M059J (cell line): ENCODE measurements around the gene ADAM17. TPM values are rescaled to one million over a fixed set of nuclear protein-coding genes. Genes with fewer than 3 reads are reported as not detected.
A peak's percentile ranks its signal among the peaks of the same experiment; 100 is the strongest.
"Not testable (repeated sequence)": the region's sequence is repeated elsewhere in the genome, so short reads cannot be mapped to it uniquely, and the experiment has no call there.

Source experiments
- DNase-seq: peaks from one replicate; pipeline ENCODE4 v3.0.0-alpha.2; 2012; ENCODE audit warnings: low read depth
- total RNA-seq: library from RNA; depleted of rRNA; stranded (reverse); fragments of >200 nt; shearing (Covaris generic); gene quantifications from 2 replicates; pipeline ENCODE4 v1.2.3, GENCODE V29; 2014; rRNA removed

The ADAM17 gene
- 27.6 and 34.0 TPM in 2 replicates for total RNA-seq

DNA sequence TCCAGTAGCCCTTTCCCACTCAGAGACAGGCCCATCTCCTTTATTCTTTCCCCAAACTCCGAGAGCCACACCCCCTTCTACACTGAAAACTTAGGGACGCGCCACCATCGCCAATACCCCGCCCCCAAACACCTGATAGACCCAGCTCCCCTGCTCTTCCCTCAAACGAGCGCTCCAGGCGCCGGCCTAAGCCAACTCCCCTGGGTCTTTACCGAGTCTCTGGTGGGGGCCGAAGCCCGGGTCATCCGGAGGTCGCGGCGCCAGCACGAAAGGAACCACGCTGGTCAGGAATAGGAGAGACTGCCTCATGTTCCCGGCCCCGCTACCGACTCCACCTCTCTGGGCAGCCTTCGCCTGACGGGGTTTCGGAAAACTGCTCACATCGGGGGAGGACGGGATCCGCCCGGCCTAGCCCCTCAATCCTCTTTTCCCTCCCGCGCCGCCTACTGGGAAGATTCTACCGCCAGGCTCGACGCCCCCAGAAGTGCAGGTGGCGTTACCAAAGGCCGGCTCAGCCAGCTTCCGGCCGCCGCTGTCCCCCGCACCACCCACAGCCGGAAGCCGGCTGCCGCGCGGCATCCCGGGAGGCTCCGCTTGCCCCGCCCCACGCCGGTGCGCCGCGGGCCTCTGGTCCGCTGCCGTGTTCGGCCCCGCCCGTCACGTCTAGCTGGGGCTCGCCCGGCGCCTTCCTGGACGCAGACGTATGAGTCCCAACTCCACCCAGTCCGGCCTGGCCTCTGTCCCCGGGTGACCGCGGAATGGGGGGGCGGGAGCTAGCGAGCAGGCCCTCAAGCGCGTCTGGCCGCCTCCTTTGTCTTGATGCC, at the start of gene ADAM17:
TSS of gene ADAM17 (minus strand) at position 534 of the 824 bp plus-strand sequence. CDS start at position 309, 225 bp downstream.
- peak; percentile 94 for DNase-seq

DNA sequence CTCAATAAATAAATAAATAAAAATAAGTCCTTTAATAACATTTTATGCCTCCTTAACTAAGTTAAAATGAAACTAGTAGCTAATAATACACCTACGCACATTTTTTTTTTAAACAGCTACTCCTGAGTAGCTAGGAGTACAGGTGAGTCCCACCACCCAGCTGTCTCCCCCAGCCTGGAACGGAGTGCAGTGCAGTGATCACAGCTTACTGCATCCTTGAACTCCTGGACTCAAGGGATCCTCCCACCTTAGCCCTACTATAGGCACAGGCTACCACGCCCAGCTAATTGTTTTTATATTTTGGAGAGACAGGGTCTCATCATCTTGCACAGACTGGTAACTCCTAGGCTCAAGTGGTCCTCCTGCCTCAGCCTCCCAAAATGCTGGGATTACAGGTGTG, 46.8 kb upstream of the ADAM17 start:
- no peak for DNase-seq

DNA sequence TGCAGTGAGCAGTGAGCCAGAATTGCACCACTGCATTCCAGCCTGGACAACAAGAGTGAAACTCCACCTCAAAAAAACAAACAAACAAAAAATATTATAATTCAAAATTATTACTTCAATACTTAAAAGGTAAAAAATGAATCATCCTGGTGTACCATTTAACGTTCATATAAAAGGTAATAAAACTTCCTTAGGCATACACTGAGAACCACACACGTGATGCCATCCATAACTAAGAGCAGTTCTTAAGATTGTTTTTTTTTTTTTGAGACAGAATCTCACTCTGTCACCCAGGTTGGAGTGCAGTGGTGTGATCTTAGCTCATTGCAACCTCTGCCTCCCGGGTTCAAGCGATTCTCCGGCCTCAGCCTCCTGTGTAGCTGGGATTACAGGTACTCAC, 45.8 kb upstream of the ADAM17 start:
- DNase-seq: no peak

DNA sequence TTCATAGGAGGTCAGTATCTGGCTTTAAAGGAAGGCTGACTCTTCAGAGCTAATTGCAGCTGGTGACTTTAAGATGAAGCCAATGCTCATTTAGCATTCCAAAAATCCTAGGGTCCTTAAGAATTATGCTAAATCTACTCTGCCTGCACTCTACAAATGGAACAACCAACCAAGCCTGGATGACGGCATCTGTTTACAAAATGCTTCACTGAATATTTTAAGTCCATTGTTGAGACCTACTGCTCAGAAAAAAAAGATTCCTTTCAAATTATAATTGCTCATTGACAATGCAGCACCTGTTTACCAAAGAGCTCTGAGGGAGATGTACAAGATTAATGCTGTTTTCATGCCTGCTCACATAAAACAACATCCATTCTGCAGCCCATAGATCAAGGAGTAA, 43.8 kb upstream of the ADAM17 start:
- DNase-seq: no peak

DNA sequence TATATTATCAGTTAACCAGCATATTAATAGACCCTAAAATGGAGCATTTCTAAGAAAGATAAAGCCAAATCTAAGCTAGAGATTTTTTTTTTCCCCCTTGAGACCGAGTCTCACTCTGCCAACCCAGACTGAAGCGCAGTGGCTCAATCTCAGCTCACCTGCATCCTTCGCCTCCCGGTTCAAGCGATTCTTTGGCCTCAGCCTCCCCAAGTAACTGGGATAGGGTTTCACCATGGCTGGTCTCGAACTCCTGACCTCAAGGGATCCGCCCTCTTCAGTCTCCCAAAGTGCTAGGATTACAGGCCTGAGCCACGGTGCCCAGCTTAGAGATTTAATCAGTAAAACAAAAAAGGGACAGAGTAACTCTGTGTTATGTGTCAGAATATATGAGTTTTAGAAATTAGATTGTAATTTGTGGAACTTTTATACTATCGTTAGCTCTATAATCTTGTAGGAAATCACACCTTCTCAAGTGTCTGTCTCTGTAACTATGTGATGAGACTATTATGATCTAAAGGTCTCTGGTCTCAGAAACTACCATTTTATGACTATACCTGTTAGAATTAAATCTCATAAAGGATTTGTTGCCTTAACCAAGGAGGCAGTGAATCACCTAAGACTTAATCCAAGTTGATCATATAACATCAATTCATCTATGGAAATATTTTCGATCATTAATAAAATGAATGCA, 41.1 kb upstream of the ADAM17 start:
- no peak for DNase-seq

DNA sequence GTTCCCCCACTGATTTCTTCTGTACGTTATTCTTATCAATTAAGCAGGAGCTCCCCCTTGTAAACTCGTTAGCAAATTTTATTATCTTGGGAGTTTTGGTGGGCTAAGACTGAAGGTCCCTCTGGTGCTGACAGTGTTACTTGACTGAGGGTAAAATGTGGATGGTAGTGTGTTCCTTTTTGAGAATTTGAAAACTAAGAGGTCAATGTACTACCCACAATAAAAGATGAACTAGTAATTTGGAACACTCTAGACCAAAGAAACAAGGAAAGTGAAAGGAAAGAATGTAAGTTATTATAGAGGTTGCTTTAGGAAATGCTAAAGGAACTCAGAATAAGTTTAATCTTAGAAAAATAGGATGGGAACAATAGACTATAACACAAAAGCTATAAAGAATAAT, 40.1 kb upstream of the ADAM17 start:
- DNase-seq: no peak

DNA sequence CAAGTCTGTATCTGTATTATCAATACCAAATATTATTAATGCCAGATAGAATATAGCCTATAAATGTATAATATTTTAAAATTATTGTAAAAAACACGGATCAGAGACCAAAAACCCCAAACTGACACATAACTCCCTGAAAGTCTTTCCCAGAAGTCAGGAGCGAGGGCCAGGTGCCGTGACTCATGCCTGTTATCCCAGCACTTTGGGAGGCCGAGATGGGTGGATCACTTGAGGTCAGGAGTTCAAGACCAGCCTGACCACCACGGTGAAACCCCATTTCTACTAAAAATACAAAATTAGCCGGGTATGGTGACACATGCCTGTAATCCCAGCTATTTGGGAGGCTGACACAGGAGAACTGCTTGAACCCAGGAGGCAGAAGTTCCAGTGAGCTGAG, 39.6 kb upstream of the ADAM17 start:
- peak; percentile 76 for DNase-seq

DNA sequence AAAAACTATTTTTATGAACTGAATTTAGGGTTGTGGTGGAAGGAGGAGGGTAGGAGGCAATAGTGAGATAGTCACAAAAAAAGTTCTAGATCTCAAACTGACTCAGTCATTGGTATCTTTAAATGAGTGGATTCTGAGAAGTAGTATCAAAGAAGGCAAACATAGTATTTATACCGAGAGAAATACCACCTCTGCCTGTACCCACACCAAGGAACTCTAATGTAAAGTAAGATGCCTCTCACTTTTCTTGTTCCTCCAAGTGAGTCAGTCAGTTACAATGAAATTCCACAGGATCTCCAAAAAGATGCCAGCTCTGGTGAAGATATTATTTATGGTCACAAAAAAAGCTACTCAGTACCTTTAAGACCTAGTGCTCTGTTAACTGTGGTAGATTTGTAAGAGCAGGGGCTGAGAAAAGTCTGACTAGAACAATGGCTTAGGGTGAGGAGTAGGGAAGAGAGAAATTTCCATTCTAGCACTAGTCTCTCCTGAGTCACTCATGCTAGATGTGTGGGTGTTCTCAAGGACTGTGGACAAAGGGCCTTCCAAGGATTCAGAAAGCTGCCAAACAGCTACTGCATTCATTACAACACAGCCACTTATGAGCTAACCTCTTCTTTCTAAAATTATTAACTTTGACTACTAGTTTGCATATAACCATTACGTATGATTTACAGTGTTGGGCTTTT, 38.9 kb upstream of the ADAM17 start:
- DNase-seq: peak; percentile 85

DNA sequence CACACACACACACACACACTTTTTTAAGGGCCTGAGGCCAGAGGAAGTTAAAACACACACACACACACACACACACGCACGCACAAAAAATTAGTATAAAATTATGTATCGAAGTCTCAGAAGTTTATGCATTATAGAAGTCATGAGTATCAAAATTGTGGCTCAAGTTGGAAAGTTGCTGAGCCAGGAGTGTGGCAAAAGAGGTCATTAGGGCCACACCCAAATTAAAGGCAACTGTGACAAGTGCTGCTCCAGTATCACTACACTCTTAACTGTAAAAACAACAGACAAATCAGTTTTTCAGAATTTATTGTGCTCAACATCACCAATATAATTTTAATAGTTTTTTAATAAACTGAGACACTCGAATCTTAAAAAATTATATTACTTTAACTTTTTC, 38.3 kb upstream of the ADAM17 start:
- DNase-seq: no peak

DNA sequence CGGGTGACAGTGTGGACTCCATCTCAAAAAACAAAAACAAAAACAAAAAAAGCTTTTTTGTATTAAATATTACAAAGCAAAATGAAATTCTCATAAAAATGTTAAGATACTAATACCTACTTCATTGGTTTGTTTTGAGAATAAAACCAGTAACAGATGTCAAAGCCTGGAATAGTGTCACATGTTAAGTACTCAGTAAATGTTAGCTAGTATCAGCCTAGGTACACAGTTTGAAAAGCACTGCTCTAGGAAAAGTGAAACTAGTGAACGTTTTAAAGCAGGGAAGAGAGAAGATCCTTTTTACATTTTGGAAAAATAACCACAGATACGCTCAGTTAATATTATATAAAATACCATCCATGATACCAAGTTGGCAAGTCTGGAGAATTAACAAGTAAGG, 37.1 kb upstream of the ADAM17 start:
- no peak for DNase-seq

DNA sequence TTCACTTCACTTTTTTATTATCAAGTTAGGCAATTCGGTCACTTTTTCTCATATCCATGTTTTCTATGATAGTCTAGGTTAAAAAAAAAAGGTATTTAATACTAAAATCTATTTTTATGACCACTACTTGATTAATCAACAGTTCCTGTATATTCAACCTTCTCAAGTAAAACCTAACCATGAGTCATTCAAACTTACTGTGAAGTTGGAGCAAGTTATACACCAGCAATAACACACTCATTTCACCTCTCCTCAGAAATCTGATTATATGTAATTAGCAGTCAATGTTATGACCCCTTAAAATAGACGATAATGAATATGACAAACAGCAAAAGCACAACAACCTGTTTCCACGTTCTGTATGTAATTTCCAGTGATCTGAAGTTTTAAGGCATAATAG, 35.0 kb upstream of the ADAM17 start:
- no peak for DNase-seq

DNA sequence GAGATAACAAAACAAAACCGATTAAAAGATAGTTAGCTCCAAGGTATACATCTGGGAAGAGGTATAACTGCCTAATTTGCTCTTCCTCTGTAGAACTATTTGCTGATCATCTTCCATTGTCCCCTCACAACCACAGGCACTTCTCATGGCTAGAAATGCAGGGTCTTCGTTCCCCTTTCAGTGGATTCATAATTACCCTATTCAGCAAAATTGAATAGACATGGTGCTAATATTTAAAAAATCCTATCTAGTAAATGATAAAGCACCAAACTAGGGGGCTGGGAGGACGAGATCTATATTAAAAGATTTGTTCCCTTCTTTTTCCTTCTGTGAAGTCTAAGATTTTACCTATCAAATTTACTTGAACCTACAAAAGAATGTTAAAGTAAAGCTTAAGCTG, 30.8 kb upstream of the ADAM17 start:
- no peak for DNase-seq

DNA sequence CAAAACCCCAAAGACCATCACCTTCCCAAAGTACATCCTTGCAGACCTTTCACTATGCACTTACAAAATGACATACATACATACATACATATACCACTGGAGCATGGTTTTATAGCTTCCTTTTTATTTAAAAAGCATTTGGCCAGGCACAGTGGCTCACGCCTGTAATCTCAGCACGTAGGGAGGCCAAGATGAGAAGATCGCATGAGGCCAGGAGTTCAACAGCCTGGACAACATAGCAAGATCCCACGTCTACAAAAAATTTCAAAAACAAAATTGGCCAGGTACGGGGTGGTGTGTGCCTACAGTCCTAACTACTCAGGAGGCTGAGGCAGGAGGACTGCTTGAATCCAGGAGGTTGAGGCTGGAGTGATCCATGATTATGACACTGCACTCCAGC, 29.9 kb upstream of the ADAM17 start:
- no peak for DNase-seq

DNA sequence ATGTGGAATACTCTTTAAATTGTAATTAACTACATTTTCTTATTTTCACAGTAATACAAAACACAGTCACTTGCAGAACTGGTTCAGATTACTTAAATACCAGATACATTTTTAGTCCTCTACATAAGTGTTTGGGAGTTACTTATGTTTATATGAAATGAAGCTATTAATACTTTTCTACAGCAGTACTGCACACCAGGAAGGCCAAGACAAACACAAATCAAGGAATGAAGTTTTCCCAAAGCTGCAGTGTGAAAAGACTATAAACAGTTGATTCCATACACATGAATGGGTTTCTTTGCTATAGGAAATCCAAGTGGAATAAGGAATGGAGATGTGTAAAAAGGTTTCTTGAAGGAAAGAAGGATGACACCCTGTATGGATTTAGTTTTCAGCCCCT, 29.3 kb upstream of the ADAM17 start:
- DNase-seq: not testable (repeated sequence)

DNA sequence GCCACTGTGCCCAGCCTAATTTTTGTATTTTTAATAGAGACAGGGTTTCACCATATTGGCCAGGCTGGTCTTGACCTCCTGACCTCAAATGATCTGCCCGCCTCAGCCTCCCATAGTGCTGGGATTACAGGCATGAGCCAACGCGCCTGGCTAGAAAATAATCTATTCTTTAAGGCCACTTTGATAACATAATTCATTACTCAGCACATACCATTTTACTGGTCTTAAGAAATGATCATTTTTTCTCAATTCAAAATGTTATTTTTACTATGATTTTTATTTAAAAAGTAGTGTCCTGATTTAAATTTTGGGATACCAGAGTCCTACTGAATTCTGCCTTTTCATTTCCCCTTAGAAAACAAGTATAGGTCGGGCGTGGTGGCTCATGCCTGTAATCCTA, 27.0 kb upstream of the ADAM17 start:
- no peak for DNase-seq

DNA sequence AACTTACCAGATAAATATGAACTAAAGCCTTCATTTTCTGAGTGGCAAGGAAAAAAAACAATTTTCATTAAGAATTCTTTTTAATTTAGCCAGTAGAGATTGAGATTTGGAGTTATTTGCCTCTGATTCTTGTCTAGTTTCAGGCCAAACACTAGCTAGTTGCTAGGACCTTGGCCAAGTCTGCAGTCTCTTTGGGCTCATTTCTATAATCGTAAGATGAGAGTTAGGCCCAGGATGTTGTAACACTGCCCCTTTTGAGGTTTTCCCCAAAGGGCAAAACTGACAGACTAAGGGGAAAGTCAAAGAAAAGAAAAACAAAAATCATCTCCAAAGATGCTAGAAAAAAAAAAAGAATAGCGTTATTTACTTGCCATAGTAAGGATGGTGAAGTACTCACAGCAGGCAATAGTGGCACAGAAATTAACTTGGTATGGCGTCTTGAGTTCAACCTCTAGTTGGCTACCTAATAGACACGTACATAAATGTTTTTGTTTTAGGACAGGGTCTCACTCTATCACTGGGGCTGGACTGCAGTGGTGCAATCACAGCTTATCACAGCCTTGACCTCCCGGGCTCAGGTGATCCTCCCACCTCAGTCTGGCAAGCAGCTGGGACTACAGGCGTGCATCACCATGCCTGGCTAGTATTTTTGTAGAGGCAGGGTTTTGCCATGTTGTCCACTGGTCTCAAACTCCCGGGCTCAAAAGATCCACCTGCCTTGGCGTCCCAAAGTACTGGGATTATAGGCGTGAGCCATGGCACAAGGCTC, 23.0 kb upstream of the ADAM17 start:
- DNase-seq: no peak

DNA sequence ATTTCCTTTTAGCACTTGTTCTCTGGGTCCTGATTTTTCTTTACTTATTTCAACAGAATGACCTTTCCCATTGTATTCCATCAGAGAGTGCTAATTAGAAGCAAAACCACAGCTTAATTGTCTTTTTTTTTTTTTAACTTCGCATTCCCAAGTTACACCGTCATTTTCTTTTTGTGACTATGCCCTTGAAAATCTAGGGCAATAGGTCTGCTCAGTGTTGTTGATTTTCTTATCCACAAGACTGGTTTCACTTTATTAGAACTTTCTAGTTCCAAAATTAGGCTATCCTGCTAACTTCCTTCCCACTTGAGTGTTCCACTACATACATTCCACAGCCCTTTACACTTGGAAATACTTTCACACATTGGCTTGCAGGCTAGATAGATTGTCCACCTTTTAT, 18.7 kb upstream of the ADAM17 start:
- DNase-seq: no peak

DNA sequence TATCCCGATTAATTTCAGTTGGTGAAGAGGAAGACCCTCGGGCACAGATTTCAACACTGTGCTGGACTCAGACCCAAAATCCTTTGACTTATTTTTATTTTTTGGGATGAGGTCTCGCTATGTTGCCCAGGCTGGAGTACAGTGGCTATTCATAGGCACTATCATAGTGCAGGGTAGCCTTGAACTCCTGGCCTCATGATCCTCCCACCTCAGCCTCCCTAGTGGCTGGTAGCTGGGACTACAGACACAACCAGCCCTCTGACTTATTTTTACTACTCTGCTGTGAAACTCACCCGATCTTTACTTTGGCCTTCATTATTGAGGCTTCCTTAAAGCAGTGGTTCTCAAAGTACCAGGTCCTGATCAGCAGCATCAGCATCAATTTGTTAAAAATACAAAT, 18.2 kb upstream of the ADAM17 start:
- DNase-seq: no peak

DNA sequence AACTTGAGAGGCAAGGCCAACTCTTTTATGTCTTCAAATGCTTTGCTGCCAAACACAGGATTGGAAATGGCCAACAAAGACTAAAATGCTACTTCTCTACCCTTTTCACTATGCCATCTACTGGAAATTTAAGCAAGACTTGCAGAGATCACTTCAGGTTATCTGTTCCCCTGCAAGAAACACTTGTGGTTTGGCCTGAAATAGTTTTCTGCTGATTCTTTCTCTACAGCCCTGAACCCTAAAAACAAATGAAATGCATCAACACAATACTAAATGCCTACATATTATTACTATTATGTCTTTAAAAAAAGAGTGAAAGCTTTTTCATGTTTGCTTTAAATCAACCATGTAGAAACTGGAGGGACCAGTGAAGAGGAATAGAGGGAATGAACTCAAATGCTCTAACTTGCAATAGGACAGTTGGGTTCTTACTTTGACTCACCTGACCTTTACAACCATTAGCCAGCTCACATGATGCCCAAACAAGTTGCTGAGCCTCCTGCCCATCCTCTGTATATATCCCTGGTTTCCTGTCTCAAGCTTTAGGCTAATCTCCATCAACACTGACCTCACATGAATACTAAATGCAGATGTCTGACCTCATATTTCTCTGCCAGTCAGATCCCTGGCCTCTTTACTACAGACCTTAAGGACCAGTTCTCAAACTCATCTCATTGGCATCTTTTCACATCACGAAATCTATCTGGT, 17.5 kb upstream of the ADAM17 start:
- peak; percentile 76 for DNase-seq

DNA sequence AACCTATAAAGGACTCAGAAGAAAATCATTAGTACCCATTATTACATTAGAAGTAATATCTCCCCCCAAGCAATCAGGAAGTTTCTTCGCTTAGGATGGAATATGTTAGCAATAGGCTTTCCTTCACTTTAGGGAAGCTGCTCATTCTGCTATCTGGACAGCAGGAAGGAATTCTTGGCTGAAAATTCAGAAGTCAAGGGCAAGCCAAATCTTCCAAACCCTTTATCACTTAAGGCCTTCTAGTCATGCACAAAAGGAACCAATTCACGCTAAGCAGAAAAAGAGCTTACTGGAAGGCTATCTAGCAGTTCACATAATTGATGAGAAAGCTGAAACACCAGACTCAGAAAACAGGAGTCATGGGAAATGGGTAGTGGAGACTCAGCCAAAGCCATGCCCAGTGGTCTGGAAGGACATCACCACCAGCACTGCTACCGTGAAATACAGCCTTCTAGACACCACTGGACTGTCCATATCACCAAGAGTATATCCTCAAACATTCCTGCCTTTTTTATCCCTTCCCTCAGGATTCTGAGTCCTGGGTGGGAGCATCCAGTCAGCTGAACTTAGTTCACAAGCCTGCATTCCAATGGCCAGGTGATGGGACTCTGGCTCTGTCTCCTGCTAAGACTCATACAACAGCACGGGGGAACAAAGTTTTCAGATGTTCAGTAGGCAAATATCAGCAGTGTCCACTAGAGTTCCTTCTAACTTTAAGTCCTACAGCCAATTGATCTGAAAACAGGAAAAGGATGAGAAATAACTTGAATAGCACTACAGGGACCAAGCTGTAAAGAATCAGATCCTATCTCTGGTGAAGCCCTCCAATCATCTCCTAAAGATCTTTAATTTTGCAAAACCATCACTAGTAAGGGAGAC, 14.8 kb upstream of the ADAM17 start:
- DNase-seq: no peak
